Umbilical cord (tissue), 2 donors: ENCODE measurements around the gene ST6GALNAC6. TPM values are rescaled to one million over a fixed set of nuclear protein-coding genes. Genes with fewer than 3 reads are reported as not detected.
A peak's percentile ranks its signal among the peaks of the same experiment; 100 is the strongest.

ENCODE experiments used
- DNase-seq: peaks from one replicate; pipeline ENCODE4 v3.0.0-alpha.2; 2015; ENCODE audit warnings: low spot score
- total RNA-seq: library from RNA; depleted of rRNA; stranded (reverse); fragments of >200 nt; gene quantifications from one replicate; pipeline ENCODE4 v1.2.3, GENCODE V29; 2014; ENCODE audit warnings: low replicate concordance; ENCODE audit not compliant: insufficient read depth

Gene ST6GALNAC6
- total RNA-seq, 1 donor from 2014 or later = 30.8 TPM

DNA sequence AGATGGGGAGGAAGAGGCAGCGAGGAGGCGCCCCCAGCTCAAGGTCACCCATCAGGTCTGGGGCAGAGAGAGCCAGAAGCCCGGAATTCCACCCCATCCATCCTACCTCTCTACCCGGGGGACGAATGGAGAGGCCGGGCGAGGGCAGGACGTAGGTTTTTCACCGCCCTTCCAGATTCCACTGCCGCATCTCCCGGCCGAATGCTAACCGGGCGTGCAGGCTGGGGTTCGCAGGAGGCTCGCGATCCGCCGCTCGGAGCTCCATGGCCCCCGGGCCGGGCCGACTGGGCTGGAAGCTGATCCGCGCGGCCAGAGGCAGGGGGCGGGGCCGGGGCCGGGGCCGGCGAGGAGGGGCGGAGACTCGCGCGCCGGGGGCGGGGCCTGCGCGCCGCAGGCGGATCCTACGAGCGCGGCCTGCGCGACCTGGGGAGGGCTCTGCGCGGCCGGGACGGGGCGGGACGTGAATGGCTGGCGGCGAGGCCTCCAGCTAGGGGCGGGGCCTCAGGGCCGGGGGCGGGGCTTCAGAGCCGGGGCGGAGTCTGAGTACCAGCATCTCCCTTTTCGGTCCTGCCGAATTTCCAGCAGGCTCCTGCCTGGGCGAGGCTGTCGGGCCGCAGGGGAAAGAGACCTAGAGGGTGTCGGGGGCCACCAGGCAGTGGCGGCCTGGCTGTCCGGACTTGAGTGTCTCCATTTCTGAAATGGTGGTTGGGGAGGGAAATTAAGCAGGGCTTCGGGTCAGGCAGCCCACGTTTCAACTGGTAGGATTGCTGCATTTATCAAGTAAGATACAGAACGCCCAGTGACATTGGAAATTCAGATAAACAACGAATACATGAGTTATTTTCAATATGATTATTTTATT, 17.5 kb upstream of the ST6GALNAC6 start, which contains the start of gene ST6GALNAC4:
TSS of gene ST6GALNAC4 (minus strand) at position 322 of the 862 bp plus-strand sequence. CDS start 622 bp downstream, outside the sequence.
- peak; percentile 94 for DNase-seq

GRCh38 chr9:127915801-127916719, 16.7 kb upstream of the ST6GALNAC6 start:
- DNase-seq = no peak

DNA sequence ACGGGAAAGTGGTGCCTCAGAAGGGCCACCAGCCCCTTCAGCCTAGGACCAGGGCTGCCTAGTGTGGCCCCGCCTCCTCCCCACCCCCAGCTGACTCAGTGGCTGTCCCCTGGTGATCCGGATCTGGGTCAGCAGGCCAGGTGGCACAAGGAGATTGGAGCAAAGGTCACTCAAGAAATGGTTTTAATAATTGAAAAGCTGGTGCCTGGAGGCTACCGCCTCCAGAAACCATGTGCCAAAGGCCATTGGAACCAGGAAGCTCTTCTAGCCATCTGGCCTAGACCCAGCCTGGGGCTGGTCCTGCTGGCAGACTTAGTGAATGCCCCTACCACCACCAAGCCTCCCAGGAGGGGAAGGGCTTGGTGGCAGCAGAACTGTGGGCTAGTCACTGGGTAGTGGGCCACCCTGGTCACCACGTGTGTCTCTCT, 15.9 kb upstream of the ST6GALNAC6 start:
- no peak for DNase-seq

- DNase-seq = no peak
Measured at GRCh38 chr9:127913682-127914081, 14.3 kb upstream of the ST6GALNAC6 start.

GRCh38 chr9:127912882-127913281, 13.5 kb upstream of the ST6GALNAC6 start:
- no peak for DNase-seq

GRCh38 chr9:127912296-127912695, 12.9 kb upstream of the ST6GALNAC6 start:
- no peak for DNase-seq

DNA sequence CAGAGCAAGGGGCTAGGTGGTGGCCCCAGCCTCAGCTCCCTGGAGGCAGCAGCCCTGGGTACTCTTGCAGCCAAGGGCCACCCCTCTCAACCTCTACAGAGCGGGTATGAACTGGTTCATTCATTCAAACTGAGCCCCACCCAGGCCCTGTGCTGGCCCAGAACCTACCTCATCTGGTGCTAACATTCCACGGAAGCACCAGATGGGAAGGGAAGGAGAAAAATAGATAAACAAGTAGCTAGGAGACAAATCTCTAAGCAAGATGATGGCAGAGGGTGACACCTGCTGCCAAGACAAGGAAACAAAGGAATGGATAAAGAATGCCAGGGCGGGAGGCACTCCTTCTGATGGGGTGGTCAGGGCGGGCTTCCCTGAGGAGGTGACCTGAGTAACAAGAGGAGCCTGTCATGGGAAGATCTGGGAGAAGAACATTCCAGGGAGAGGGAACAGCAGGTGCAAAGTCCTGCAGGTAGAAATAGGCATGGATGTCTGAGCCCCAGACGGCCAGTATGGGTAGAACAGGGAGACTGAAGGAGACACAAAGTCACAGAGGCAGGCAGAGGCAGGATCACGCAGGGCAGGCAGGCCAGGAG, 11.3 kb upstream of the ST6GALNAC6 start:
- DNase-seq = no peak

DNA sequence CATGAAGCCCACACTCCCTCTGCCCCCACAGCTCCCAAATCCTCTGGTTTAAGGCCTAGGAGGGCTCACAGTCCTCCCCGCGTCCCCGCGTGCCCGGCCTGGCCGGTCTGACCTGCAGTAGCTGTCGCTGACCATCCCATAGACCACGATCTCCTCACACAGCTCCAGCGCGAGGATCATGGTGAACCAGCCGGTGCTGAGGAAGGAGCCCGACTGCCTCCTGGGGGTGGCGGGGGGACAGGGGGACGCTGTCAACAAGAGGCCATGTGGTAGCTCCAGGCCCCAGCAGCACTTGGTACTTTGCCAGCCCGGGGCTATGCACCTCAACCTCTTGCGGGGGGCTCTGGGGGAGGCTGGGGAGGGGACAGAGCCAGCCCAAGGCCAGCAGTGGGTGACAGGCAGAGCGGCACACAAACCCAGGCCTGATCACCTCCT, 10.5 kb upstream of the ST6GALNAC6 start:
- DNase-seq = no peak

DNA sequence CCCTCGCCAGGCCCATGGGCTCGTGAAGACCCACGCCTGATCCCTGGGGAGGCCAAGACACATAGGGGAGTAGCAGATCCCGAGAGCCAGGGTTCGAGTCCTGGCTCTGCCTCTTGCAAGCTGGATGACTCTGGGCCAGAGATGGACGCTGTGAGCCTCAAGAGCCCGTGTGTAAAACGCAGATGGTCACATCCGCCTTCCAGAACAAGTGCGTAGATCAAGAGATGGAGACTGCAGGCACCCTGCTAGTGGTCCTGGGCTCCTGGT, 9.2 kb upstream of the ST6GALNAC6 start:
- no peak for DNase-seq

- no peak for DNase-seq
Measured at GRCh38 chr9:127907867-127908659, 8.7 kb upstream of the ST6GALNAC6 start.

- no peak for DNase-seq
Measured at GRCh38 chr9:127905788-127906191, 6.4 kb upstream of the ST6GALNAC6 start.

- no peak for DNase-seq
Measured at GRCh38 chr9:127905004-127905728, 5.8 kb upstream of the ST6GALNAC6 start.

- peak; percentile 90 for DNase-seq
Measured at GRCh38 chr9:127904561-127905003, 5.2 kb upstream of the ST6GALNAC6 start.

GRCh38 chr9:127903557-127904475, 4.4 kb upstream of the ST6GALNAC6 start:
- DNase-seq = no peak

DNA sequence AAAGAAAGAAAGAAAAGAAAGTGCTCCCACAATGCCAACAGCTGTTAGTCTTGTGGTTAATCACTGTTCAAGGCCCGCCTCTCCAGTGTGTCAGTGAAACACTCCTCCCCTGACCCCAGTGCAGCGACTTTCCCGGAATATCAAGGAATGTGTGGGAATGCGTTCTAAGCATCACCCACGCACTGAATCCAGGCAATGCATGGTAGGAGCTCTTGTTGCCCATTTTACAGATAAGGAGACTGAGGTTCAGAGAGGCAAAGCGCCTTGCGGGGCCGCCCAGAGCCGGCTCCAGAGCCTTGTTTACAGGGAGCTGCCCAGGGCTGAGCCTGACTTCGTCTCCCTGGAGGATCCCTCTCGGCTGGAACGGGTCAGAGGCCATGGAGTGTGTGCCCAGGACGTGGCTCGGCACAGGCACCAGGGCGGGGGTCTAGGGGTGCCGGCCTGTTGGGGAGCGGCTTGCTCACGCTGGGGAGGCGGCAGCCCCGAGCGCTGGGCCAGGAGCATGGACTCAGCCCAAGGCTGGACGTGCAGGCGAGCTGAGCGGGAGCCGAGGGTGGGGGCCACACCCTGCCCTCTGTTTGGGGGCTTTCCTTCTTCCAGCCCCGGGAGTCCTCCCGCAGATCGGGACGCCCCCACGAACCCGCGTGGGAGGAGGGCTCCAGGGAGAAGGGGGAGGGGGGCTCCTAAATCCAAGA, 823 bp downstream of the ST6GALNAC6 start:
- peak; percentile 70 for DNase-seq

DNA sequence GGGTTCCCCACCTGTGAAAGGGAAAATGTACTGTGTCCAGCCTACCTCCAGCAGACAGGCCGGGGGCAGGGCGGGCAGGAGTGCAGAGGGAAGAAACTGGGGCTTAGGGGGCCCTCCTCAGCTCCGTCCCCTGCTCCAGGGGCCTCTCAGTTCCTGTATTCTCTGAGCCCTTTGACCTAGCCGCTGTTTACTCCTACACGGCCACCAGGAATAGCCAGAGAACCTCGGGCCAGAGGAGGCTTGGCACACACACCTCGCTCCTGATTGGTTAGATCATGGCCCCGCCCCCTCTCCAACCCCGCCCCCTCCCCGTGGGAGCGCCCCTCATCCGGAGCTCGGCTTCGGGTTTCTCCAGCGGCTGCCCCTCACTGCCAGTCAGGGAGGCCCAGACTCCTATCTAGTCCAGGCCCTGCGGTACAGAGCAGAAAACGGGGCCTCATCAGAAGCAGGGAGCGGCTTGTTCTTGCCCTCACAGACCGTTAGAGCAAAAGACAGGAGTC, 2.2 kb downstream of the ST6GALNAC6 start:
- DNase-seq = peak; percentile 77

DNA sequence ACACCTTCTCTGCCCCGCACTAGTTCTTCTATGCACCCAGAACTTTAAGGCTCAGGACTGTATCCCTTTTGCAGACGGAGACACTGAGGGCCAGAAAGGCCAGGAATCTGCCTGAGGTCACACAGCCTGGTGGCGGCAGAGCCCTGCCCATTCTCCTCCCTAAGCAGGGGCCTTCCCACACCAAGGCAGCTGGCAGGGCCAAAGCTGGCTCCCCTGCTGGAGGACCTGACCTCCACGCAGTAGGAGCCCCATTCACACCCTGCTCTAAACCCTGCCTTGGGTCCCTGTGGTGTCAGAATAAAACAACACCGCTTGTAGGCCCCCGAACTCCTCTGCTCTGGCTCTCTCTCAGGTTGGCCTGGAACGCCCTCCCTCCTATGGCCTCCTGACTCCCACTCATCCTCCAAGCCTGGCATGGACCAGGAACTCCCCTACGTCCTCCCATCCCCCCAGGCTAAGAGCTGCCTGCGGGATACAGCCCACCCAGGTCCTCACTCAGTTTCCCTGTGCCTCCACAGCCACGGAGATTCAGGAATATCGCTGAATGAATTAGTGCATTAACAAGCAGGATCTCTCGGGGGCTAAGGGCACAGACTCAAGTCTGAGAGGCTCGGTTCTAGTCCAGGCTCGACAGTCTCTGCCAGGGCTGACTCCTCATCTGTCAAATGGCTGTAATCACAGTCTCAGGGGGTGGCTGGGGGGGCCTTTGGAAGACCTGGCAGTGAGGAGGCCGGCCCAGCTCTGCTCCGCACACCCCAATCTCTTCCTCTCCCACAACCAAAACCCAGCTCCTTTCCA, 2.8 kb downstream of the ST6GALNAC6 start:
- no peak for DNase-seq

GRCh38 chr9:127895811-127896210, 3.6 kb downstream of the ST6GALNAC6 start:
- no peak for DNase-seq
